ENCODE measurements around the gene OTOP3. TPM values are rescaled to one million over a fixed set of nuclear protein-coding genes. Genes with fewer than 3 reads are reported as not detected.

Gene OTOP3
- total and polyA plus RNA-seq, 2 experiments from 2014 or later: not detected

DNA sequence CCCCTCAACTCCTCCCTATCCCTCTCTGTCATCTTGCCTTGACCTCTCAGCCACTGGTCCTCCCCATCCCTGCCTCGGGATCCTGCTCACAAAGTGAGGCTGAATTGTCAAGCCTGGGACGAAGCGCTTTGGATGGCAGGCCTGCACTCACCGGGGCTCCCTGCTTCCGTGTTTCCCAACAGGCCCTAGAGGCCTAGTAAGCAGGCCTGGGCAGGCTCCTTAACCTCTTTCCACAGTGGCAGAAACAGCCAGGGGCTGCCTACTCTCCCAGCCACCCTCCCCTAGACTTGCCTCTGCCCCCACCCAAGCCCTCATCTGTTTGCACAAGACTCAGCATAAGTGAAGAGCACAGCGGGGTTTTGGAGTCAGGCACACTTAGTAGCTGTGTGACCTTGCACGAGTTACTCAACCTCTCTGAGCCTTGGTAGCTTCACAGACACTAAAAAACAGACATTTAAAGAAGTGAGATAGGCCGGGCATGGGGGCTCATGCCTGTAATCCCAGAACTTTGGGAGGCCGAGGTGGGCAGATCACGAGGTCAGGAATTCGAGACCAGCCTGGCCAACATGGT is 37.2 kb upstream of the OTOP3 start (continued):
- TF ChIP-seq, protein P1, sequence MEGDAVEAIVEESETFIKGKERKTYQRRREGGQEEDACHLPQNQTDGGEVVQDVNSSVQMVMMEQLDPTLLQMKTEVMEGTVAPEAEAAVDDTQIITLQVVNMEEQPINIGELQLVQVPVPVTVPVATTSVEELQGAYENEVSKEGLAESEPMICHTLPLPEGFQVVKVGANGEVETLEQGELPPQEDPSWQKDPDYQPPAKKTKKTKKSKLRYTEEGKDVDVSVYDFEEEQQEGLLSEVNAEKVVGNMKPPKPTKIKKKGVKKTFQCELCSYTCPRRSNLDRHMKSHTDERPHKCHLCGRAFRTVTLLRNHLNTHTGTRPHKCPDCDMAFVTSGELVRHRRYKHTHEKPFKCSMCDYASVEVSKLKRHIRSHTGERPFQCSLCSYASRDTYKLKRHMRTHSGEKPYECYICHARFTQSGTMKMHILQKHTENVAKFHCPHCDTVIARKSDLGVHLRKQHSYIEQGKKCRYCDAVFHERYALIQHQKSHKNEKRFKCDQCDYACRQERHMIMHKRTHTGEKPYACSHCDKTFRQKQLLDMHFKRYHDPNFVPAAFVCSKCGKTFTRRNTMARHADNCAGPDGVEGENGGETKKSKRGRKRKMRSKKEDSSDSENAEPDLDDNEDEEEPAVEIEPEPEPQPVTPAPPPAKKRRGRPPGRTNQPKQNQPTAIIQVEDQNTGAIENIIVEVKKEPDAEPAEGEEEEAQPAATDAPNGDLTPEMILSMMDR (conservative IDR thresholded peaks at IDR 0.05; ENCODE audit: low read depth in 2 of 2): no peak
- TF ChIP-seq STAT1 (IDR thresholded peaks at IDR 0.05; ENCODE audit: unreplicated experiment) (no peak), POLR2AphosphoS5 (IDR thresholded peaks at IDR 0.05; ENCODE audit: low read depth) (no peak), ZNF331 (CRISPR knock-in tag; IDR thresholded peaks at IDR 0.05; ENCODE audit: low read depth) (no peak), JUNB (IDR thresholded peaks at IDR 0.05; ENCODE audit: unreplicated experiment) (no peak), CREB1 (CRISPR knock-in tag; IDR thresholded peaks at IDR 0.05; ENCODE audit: low read depth) (no peak)
- TF ChIP-seq, protein P2, sequence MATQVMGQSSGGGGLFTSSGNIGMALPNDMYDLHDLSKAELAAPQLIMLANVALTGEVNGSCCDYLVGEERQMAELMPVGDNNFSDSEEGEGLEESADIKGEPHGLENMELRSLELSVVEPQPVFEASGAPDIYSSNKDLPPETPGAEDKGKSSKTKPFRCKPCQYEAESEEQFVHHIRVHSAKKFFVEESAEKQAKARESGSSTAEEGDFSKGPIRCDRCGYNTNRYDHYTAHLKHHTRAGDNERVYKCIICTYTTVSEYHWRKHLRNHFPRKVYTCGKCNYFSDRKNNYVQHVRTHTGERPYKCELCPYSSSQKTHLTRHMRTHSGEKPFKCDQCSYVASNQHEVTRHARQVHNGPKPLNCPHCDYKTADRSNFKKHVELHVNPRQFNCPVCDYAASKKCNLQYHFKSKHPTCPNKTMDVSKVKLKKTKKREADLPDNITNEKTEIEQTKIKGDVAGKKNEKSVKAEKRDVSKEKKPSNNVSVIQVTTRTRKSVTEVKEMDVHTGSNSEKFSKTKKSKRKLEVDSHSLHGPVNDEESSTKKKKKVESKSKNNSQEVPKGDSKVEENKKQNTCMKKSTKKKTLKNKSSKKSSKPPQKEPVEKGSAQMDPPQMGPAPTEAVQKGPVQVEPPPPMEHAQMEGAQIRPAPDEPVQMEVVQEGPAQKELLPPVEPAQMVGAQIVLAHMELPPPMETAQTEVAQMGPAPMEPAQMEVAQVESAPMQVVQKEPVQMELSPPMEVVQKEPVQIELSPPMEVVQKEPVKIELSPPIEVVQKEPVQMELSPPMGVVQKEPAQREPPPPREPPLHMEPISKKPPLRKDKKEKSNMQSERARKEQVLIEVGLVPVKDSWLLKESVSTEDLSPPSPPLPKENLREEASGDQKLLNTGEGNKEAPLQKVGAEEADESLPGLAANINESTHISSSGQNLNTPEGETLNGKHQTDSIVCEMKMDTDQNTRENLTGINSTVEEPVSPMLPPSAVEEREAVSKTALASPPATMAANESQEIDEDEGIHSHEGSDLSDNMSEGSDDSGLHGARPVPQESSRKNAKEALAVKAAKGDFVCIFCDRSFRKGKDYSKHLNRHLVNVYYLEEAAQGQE (IDR thresholded peaks at IDR 0.05; ENCODE audit: unreplicated experiment): no peak

DNA sequence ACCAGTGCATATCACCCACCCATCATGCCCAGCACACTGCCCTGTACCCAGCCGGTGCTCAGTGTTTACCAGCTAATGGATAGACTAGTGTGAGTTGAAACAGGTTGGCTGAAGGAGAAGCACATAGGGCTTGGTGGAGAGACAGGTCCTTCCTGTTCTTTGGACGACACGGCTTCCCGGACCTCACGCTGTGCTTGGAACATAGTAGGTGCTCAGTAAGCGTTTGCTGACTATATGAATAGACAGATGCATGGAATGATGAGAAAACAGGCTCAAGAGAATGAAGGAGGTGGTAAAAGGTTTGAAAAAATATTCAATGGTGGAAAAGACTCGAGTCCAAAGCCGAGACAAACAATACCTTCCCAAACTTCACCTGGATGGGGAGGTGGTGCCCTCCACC is 35.5 kb upstream of the OTOP3 start:
- no peak overlapping the region for H3K4me3 ChIP-seq
- no peak overlapping the region for H3K4me2 ChIP-seq
- peaks cover 22% of the 10 kb centered on the region for H3K27me3 ChIP-seq (ENCODE audit: insufficient read depth)
- H3F3A ChIP-seq (replicated peaks; ENCODE audit: low read depth): no peaks in the 10 kb centered on the region
- Mint-ChIP-seq H3K4me3 (no peak overlapping the region), H3K9me3 (no peaks in the 10 kb centered on the region), H3K36me3 (ENCODE audit: low read depth) (no peaks in the 10 kb centered on the region), H3K27ac (no peak overlapping the region), H3K27me3 (ENCODE audit: insufficient read depth, low read depth, poor library complexity) (peaks cover 14% of the 10 kb centered on the region), H3K4me1 (peaks cover 4% of the 10 kb centered on the region; the same call in 1 of the 3 replicates)
- no peak for ATAC-seq
- H3K36me3 ChIP-seq (ENCODE audit: insufficient read depth): no peaks in the 10 kb centered on the region
- no peak for DNase-seq (ENCODE audit: low spot score)
- H2AFZ ChIP-seq: no peak overlapping the region
- H4K20me1 ChIP-seq (replicated peaks; ENCODE audit: insufficient read depth): no peaks in the 10 kb centered on the region
- no peak overlapping the region for H3K27ac ChIP-seq (ENCODE audit: low read depth)
- no peaks in the 10 kb centered on the region for H3K79me2 ChIP-seq (replicated peaks; ENCODE audit: insufficient read depth)
- no peak for TF ChIP-seq CREB1 (CRISPR knock-in tag; IDR thresholded peaks at IDR 0.05; ENCODE audit: low read depth)
- no peak for TF ChIP-seq ZNF331 (CRISPR knock-in tag; IDR thresholded peaks at IDR 0.05; ENCODE audit: low read depth)
- TF ChIP-seq, protein P3, sequence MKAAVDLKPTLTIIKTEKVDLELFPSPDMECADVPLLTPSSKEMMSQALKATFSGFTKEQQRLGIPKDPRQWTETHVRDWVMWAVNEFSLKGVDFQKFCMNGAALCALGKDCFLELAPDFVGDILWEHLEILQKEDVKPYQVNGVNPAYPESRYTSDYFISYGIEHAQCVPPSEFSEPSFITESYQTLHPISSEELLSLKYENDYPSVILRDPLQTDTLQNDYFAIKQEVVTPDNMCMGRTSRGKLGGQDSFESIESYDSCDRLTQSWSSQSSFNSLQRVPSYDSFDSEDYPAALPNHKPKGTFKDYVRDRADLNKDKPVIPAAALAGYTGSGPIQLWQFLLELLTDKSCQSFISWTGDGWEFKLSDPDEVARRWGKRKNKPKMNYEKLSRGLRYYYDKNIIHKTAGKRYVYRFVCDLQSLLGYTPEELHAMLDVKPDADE (IDR thresholded peaks at IDR 0.05): no peak
- no peak for TF ChIP-seq EZH2phosphoT487 (IDR thresholded peaks at IDR 0.05; ENCODE audit: unreplicated experiment)
- no peaks in the 10 kb centered on the region for H3K9me2 ChIP-seq (ENCODE audit: insufficient read depth)
- H3K4me1 ChIP-seq (ENCODE audit: insufficient read depth): no peaks in the 10 kb centered on the region; the same call in 1 of the 2 replicates

Data from GM23338 (cell line).